SJSA1 (cell line): Measurements from ENCODE around the gene SH3YL1. TPM values are rescaled to one million over a fixed set of nuclear protein-coding genes. Genes with fewer than 3 reads are reported as not detected.

Source experiments
- DNase-seq, 2 experiments: peaks; one replicate each; pipeline ENCODE4 v3.0.0-alpha.2; 2015 to 2020; ENCODE audit warnings: low spot score in 2 of 2, low read depth in 1 of 2
- H3K27ac ChIP-seq: fragments of 250-450 bp; sonication (Bioruptor Pico); 2 replicates; pipeline ENCODE4 v1.5.1; 2020; ENCODE audit warnings: mild to moderate bottlenecking, moderate library complexity
- H3K27me3 ChIP-seq: fragments of 250-450 bp; sonication (Bioruptor Pico); replicated peaks from 2 replicates; pipeline ENCODE4 v1.5.1; 2020; ENCODE audit warnings: mild to moderate bottlenecking, moderate library complexity
- H3K36me3 ChIP-seq: fragments of 250-450 bp; sonication (Bioruptor Pico); 2 replicates; pipeline ENCODE4 v1.5.1; 2020; ENCODE audit warnings: mild to moderate bottlenecking
- H3K4me1 ChIP-seq: fragments of 250-450 bp; sonication (Bioruptor Pico); replicated peaks from 2 replicates; pipeline ENCODE4 v1.6.1; 2021; ENCODE audit warnings: mild to moderate bottlenecking
- H3K4me3 ChIP-seq: fragments of 250-450 bp; sonication (Bioruptor Pico); 2 replicates; pipeline ENCODE4 v1.5.1; 2020; ENCODE audit warnings: mild to moderate bottlenecking
- H3K9me3 ChIP-seq: fragments of 250-450 bp; sonication (Bioruptor Pico); replicated peaks from 2 replicates; pipeline ENCODE4 v1.5.1; 2020; ENCODE audit warnings: mild to moderate bottlenecking
- total RNA-seq: library from RNA; depleted of rRNA; stranded (reverse); fragments of >200 nt; shearing (Covaris generic); gene quantifications from 2 replicates; pipeline ENCODE4 v1.2.3, GENCODE V29; 2014

SH3YL1 gene
- total RNA-seq, 1 experiment from 2014 or later, result 19.0 TPM

DNA sequence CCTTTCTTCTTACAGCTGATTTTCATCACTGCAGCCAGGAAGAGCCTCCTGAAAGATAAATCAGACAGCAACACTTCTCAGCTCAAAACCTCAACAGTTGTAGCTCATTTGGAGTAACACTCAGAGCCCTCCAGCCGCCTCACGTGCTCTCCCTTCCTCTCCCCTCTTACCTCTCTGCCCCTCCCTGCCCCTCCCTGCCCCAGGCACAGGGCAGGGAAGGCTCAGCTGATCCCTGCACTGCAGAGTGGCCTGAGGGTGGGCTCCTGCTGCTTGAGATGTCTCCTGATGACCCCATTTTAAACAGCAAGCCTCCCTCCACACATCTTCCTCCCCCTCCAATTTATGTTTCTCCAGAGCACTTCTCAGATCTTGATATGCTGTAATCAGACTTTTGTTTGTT lies 54.4 kb downstream of the SH3YL1 start:
- Histone ChIP-seq H3K4me1 (no peaks in the 10 kb centered on the region), H3K9me3 (peaks cover 3% of the 10 kb centered on the region), H3K27me3 (no peaks in the 10 kb centered on the region), H3K27ac (no peak overlapping the region), H3K36me3 (no peaks in the 10 kb centered on the region), H3K4me3 (no peak overlapping the region)
- no peak for DNase-seq

DNA sequence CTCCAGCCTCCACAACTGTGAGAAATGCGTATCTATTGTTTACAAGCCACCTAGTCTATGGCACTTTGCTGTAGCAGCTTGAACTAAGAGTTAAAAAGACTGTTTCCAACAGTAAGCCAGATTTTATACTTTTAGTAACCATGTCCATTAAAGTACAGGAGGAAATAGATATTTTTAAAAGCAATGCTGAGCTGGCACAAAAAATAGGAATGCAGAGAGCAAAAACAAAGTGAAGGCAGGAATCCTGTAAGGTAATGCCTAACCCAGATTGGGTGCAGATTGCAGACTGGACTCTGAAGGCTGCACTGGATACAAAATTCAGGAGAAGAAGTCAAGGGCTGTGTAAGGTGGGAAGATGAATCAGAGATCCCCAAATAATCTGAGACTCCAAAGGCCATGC lies 55.5 kb downstream of the SH3YL1 start:
- Histone ChIP-seq H3K4me1 (no peaks in the 10 kb centered on the region), H3K4me3 (no peak overlapping the region), H3K36me3 (no peaks in the 10 kb centered on the region), H3K9me3 (peaks cover 3% of the 10 kb centered on the region), H3K27me3 (no peaks in the 10 kb centered on the region), H3K27ac (no peak overlapping the region)
- DNase-seq, result no peak

DNA sequence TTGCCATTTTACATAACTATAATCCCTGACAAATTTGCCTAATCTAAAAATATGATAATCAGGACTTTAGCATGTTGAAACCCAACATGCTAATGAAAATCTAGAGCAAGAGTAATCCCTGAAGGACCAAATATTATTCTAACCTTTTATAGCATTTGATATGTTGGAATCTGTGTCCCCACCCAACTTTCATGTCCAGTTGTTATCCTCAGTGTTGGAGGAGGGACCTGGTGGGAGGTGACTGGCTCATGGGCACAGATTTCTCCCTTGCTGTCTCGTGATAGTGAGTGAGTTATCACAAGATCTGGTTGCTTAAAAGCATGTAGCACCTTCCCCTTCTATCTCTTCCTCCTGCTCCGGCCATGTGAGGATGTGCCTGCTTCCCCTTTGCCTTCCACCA lies 59.8 kb downstream of the SH3YL1 start:
- Histone ChIP-seq H3K9me3 (peaks cover 3% of the 10 kb centered on the region), H3K4me3 (no peak overlapping the region), H3K27me3 (no peaks in the 10 kb centered on the region), H3K4me1 (no peaks in the 10 kb centered on the region), H3K27ac (no peak overlapping the region), H3K36me3 (no peaks in the 10 kb centered on the region)
- DNase-seq, result no peak

DNA sequence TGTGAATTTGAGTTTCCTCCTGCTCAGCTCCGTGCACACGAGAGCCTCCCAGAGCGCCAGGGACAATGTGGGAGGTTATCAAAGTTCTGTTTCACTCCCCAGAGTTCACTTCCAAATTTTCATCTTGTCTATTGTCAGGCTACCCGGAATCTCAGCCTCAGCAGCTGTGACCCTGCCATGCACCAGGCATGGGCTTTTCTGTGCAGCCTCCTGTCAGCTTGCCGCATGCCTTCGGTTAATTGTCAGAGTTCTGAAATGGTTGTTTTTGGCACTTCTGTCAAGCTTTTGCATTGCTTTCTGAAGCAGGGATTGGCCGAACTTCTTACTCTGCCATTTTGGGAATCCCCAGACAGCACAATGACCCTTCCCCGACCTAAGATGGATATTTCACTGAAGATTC lies 60.4 kb downstream of the SH3YL1 start:
- Histone ChIP-seq H3K4me3 (no peak overlapping the region), H3K36me3 (no peaks in the 10 kb centered on the region), H3K27me3 (no peaks in the 10 kb centered on the region), H3K9me3 (peaks cover 3% of the 10 kb centered on the region), H3K4me1 (no peaks in the 10 kb centered on the region), H3K27ac (no peak overlapping the region)
- no peak for DNase-seq

DNA sequence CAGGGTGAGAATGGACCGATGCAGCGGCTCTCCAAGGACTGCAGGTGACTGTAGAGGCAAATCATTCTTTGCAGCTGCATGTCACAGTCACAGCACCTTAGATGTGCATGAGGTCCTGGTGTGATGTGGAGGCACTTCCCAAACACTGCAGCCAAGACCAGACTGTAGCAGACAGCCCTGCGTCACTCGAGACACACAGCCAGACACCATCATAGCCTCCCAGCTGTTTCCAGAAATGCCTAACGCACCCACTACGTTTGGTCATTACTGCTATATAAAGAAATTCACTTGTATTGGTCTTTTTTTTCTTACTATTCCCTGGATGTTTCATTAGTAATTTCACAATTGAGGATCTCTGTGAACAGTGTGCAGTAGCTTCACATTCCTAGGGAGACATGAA lies 60.9 kb downstream of the SH3YL1 start:
- H3K36me3 ChIP-seq, result no peaks in the 10 kb centered on the region
- no peaks in the 10 kb centered on the region for H3K27me3 ChIP-seq
- H3K9me3 ChIP-seq, result peaks cover 3% of the 10 kb centered on the region
- DNase-seq, result no peak
- no peak overlapping the region for H3K27ac ChIP-seq
- H3K4me1 ChIP-seq, result no peaks in the 10 kb centered on the region
- H3K4me3 ChIP-seq, result no peak overlapping the region

DNA sequence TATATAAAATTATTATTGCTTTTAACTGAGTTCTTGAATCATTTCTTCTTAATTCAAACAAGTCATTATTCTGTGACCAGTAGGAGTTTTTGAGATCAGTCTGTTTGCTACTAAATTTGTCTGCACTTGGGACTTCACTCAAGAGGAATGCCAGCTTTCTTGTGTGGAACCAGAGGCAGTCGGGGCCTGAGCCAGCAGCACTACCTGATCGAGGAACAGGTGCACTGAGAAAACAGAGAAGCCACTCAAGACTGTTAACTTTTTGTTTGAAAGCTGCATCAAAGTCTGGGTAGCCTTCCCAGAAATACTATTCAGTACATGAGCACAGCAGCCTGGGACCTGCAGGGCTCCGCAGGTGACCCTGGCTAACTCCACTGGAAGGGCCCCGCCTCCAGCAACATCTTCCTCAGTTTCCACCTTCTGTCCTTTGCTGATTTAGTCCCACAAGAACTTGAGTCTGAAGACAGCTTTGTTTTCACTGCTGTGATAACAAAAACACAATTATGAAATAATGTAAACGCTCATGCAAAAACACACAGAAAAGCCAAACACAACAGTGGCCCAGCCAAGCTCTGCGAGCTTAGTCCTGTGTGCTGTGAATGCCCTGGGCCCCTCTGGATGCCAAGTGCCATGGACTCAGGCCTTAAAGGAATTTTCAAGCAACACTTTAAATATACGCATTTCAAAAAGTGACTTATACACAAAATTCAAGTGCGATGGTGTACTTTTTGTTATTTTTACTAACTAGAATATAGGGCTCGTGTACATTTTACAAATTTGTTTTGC lies 62.0 kb downstream of the SH3YL1 start:
- DNase-seq, result no peak
- Histone ChIP-seq H3K4me1 (no peaks in the 10 kb centered on the region), H3K4me3 (no peak overlapping the region)

DNA sequence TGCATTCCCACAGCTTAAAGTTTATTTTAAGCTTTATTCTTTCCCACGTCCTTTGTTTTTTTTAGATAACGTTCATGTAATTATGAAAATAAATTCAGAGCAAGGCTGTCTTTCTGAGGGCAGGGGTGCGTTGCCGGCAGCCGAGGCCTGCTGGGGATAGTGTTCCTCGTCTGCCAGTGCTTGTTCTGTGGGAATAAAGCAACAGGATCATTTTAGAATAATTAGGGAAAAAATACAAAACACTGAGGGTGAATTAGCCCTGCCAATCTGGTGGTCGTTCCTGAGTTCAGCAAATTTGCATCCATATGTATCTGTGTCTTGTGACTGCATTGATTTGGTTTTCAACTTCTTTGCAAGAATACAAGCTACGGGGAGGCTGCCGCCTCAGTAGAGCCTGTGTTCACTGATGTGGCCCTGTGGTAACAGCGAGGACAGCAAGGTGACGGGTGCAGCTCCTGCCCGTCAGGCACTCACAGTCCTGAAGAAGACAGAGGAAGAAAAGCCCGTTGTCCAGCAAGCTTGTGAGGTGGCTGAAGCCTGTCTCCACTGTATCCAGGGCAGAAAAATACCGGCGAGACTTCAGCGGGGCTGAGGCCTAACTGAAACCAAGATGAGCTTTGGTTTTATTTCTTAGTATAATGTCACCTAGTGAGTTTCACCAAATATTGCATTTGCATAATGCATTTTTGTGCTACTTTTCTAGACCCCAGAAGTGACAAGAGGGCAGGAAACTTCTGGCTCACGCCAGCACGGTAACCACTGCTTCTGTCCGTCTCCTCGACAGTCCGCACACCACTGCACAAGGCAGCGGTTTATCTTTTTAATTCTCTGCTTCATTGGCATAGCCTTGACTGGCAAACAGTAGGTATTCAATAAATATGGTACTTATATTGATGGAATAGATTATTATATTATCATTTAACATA lies 64.5 kb downstream of the SH3YL1 start:
- DNase-seq, result no peak
- Histone ChIP-seq H3K27me3 (no peaks in the 10 kb centered on the region), H3K27ac (no peak overlapping the region), H3K9me3 (no peaks in the 10 kb centered on the region), H3K4me3 (no peak overlapping the region), H3K36me3 (no peaks in the 10 kb centered on the region), H3K4me1 (no peaks in the 10 kb centered on the region)

More for the DNA sequence above, 62.0 kb downstream of the SH3YL1 start:
- Histone ChIP-seq H3K9me3 (peaks cover 3% of the 10 kb centered on the region), H3K27me3 (no peaks in the 10 kb centered on the region), H3K36me3 (no peaks in the 10 kb centered on the region), H3K27ac (no peak overlapping the region)

DNA sequence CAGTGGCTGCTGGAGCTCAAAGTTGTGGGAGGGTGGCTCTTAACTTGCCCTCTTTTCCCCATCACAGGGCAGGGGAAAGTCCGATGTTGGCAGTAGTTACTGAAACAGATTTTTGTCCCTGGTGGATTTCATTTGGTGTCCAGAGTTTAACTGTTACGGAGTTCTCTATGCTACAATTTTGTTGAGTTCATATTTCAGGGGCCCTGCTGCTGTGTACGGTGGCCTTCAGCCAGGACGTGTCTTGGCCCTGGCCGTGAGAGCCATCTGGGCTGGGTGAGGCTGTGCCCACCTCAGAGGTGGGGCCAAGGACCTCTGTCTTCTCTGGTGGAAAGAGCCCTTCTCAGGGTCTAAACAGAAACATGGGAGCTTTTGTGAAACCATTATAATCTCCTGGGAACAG lies 67.4 kb downstream of the SH3YL1 start:
- Histone ChIP-seq H3K36me3 (no peaks in the 10 kb centered on the region), H3K4me3 (no peak overlapping the region), H3K27me3 (no peaks in the 10 kb centered on the region), H3K27ac (no peak overlapping the region), H3K9me3 (no peaks in the 10 kb centered on the region), H3K4me1 (no peaks in the 10 kb centered on the region)
- no peak for DNase-seq

DNA sequence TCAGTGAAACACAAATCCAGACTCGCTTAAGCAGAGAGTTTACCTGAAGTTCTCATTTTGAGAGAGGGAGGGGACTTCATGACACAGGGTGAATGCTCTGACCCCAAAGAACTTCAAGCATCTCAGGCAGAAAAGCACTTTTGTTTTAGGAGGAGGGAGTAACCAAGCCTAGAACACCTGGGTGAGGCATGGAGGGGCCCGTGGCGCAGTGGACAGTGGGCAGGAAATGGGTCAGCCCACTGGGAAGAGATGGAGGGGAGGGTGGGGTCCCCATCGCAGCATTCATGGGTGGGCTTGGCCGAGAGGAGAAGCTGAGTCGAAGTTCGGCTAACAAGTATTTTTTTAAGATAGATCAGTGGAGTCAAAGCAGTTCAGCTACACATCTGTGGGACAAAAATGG lies 67.9 kb downstream of the SH3YL1 start:
- H3K9me3 ChIP-seq, result no peaks in the 10 kb centered on the region
- H3K4me1 ChIP-seq, result no peaks in the 10 kb centered on the region
- H3K27ac ChIP-seq, result no peak overlapping the region
- no peaks in the 10 kb centered on the region for H3K36me3 ChIP-seq
- DNase-seq, result no peak
- H3K27me3 ChIP-seq, result no peaks in the 10 kb centered on the region
- no peak overlapping the region for H3K4me3 ChIP-seq

DNA sequence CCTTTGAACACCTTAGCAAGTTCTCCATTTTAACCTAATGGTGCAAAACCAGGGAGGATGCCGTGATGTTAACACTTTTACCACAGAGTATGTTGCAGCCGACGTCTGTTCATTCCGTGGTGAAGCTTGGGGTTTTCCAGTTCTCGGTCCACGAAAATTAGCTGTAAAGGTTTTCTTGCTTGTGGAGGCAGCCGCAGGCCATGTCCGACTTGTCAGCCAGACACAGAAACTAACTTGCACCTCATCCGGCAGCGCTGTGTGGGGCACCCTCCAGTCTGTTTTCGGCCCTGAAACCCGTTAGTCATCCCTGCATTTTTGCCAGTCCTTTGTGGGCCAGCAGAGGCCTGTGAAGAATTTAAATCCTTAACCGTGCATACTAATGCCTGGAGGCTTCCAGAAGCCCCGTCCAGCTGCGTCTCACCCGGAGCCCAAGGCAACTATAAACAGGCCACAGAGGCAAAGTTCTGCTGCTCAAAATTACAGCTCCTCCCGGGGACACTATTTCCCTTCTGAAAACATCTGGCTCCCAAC lies 70.6 kb downstream of the SH3YL1 start:
- Histone ChIP-seq H3K9me3 (no peaks in the 10 kb centered on the region), H3K4me1 (no peaks in the 10 kb centered on the region), H3K4me3 (no peak overlapping the region), H3K27ac (no peak overlapping the region), H3K27me3 (no peaks in the 10 kb centered on the region), H3K36me3 (no peaks in the 10 kb centered on the region)
- DNase-seq, result no peak

DNA sequence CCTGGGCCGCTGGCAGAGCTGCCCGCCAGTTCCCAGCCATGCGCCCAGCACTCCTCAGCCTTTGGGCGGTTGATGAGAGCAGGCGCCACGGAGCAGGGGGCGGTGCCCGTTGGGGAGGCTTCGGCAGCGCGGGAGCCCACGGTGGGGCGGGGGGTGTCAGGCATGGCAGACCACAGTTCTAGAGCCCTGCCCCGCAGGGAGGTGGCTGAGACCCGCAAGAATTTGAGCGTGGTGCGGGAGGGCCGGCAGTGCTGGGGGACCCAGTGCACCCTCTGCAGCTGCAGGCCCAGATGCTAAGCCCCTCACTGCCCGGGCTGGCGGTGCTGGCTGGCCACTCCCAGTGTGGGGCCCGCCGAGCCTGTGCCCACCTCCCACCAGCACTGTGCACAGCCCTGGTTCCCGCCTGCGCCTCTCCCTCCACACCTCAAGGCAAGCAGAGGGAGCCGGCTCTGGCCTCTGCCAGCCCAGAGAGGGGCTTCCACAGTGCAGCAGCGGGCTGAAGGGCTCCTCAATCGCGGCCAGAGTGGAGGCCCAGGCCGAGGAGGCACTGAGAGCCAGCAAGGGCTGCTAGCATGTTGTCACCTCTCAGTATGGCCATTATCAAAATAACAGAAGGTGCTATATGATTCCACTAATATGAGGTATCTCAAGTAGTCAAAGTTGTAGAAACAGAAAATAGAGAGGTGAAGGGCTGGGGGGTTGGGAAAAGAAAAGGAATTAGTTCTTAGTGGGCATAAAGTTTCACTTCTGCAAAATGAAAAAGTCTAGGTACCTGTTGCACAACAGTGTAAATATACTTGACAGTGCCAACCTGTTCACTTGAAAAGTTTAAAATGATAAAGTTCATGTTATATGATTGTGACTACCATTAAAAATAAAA lies 72.3 kb downstream of the SH3YL1 start:
- H3K4me3 ChIP-seq, result no peak overlapping the region
- no peaks in the 10 kb centered on the region for H3K9me3 ChIP-seq
- H3K36me3 ChIP-seq, result no peaks in the 10 kb centered on the region
- no peak for DNase-seq
- no peaks in the 10 kb centered on the region for H3K27me3 ChIP-seq
- H3K27ac ChIP-seq, result no peak overlapping the region
- no peaks in the 10 kb centered on the region for H3K4me1 ChIP-seq

DNA sequence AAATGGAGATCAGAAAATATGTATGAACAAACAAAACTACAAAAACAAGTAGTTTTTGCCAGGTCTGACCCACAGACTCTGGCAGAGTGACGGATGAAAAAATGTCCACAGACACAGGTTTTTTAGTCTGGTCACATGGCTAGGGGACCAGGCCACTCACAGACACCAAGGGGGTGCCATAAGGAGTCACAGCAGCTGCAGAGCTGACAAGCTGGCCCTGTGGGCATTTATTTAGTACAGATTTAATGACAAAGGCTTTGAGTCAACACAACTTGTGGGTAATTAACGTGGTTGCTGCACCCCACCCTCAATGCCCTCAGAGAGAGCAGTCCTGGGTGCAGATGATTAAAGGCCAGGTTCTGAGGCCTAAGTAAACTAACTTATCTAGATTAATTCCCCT lies 76.0 kb downstream of the SH3YL1 start:
- Histone ChIP-seq H3K9me3 (no peaks in the 10 kb centered on the region), H3K4me3 (no peak overlapping the region), H3K27me3 (no peaks in the 10 kb centered on the region), H3K4me1 (no peaks in the 10 kb centered on the region), H3K27ac (no peak overlapping the region), H3K36me3 (no peaks in the 10 kb centered on the region)
- DNase-seq, result no peak

DNA sequence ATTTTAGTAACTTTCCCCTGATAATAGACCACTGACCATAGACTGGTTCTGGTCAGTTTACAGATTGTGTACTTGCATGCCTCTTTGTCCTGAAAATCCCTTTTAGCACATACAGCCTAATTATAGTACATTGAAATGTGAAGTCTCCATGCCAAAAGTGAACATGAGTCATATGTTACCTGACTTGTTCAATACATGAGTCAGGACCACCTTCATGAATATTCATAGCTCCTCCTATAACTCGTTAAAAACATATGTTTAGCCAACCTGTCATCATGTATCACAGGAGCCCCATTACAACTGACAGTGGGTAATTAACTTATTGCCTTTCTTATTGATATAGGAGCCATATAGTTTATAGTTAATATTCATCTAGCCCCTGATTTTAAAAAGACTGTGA lies 78.6 kb downstream of the SH3YL1 start:
- H3K9me3 ChIP-seq, result no peaks in the 10 kb centered on the region
- no peaks in the 10 kb centered on the region for H3K27me3 ChIP-seq
- no peak overlapping the region for H3K4me3 ChIP-seq
- no peak for DNase-seq
- H3K36me3 ChIP-seq, result no peaks in the 10 kb centered on the region
- no peak overlapping the region for H3K27ac ChIP-seq
- peaks cover 4% of the 10 kb centered on the region for H3K4me1 ChIP-seq
